Suppressor macrophage (primary cell): Measurements from ENCODE around the gene PITX2.

Experiments used
- DNase-seq, 4 experiments: peaks; one replicate each; pipeline ENCODE4 v3.0.0-alpha.2; 2020 to 2022
- total RNA-seq, 17 experiments: gene quantifications; one replicate each; lab custom pipeline; 2026; ENCODE audit warnings: mixed read lengths in 6 of 17, inconsistent platforms in 3 of 17; lab: John Stamatoyannopoulos, UW

Gene PITX2
- 0 to 2.6 (median 0) reads per million in 17 experiments for total RNA-seq

DNA sequence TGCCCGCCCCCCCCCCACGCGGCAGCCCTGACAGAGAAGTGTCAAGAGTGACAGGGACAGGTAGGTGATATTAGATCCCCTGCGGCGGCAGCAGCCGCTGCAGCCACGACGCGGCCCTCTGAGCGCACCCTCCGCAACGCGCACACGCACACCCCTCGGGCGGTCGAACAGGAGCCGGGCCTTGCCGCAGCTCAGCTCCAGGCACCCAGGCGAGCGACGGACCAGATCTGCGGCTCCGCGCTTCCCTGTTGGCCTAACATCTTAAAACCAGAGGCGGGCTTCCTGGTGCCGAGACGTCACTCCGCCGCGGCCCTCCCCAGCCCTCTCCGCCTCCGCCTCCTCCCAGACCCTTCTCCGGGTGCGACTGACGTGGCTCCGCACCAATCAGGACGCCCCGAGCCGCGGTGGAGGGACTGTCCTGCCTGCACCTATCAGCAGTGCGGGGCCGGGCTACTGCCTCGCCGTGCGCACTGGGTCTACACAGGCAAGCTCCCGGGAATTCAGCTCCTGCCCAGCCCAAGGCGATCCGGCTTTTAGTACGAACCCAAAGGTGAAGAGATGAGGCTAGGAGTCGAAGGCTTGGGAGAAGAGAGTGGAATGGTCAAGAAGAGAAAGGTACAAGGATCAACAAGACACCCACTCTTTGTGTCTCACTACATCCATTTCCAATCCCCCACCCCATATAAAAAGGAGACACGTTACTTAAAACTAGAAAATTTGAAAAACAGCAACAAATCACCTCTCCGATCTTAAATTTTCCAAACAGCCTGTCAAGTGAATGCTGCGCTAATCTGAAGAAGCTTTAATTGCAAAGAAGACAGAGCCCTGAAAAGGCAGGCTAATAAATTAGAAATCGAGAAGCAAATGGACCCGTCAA, at the start of gene PITX2:
Gene PITX2 (minus strand): TSS at position 237 of the 877 bp plus-strand sequence. CDS start 617 bp downstream, outside the sequence.
- DNase-seq, result peak; percentile 31 to 59 (median 44)

DNA sequence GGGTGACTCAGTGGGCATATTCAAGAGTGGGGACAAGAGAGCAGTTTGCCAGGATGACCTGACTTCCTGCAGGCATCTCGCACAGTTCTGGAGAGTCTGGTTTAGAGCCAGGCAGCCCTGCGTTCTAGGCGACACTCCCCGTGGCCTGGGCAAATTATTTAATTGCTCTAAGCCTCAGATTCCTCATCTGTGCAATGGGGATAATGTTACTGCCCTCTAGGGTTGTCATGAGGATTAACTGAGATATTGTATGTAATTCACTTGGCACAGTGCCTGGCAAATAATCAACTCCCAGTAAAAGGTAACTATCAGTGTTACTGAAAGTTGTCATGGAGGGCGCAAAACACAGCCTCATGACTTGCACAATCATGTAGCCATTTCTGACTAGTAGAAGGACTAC, 48.8 kb upstream of the PITX2 start:
- no peak for DNase-seq

- no peak for DNase-seq
These were observed 46.8 kb upstream of the PITX2 start for GRCh38 chr4:110669663-110670062.

DNA sequence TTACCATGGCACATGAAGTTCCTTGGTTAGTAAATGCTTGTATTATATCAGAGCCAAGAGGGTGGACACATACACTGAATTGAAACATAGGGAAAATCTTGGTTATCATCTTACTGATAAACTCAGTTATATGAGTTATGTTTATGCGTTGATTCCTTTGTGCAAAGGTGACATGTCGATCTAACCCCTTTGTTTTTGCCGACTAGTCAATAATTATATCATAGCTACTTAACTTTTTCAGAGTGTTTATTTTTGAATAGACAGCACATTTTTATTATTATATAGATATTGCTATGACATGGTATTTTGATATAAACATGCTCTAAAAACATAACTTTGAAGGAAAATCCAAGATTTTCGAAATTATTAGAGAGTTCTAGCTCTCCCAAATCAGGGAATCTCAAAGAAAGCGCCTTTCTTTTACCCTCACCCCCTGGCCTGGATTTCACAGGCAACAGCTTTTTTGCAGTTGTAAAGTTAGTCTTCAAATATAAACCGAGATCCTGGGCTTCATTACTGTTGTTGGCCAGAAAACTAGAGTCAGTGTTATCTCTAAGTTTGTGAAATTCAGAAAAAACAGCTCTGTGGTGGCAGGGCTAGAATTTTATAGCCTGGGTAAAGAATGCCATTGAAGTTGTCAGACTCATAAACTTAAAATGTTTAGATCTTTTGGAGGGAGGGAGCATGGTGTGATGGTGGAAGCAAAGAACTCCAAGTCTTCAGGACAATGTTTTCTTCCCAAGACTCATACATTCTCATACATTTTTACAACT, 45.8 kb upstream of the PITX2 start:
- DNase-seq, result no peak

GRCh38 chr4:110667670-110668069, 44.8 kb upstream of the PITX2 start:
- DNase-seq, result no peak

DNA sequence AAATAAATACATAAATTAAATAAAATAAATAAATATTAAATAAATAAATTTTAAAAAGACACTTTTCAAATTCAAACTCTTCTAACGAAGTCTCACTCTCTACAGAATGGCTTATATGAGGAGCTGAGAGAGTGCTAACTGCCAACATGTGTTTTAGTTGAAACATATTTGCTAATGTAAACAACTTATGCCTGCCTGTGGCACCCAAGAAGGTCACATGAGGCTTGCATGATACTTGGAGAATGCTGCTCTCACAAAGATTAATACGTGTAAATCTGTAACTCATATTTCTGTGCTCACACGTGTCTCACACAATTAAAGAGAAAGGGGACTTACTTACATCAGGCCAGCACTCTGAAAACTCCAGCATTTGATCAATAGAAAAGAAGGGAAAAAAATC, 43.2 kb upstream of the PITX2 start:
- DNase-seq, result no peak

GRCh38 chr4:110663738-110664444, 41.0 kb upstream of the PITX2 start:
- DNase-seq, result no peak

- no peak for DNase-seq
These were observed 40.3 kb upstream of the PITX2 start for GRCh38 chr4:110663206-110663605.

DNA sequence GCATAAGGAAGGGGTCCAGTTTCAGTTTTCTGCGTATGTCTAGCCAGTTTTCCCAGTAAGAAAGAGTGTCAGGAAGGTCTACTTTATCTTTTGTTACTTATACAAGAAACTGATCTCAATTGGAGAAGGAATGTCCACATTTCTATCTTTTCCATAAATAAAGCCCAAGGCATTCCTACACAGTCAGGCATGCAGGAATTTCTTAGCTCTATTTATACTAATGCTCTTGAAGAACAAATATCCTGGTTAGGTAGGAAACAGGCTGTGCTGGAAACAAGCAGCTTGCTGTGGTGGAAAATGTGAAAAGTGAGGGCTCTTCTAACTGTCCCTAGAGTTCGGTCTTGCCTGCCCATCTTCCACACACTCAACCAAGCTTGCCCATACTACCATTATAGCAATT, 37.9 kb upstream of the PITX2 start:
- DNase-seq, result no peak

DNA sequence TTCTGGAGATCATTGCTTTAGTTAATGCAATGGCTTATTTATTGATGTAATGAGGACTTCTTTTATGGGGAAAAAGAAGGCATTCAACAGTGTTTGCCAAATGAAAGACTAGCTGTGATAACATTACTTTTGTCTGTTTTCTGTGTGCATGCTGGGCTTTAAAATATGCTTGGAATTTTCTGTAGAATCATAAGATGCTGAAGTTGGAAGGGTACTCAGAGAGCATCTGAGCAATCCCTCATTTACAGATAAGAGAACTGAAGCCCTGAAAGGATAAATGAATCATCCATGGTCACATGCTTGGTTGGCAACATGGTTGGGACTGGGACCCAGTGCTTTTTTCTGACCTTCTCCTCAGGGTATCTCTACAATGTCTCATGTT, 31.4 kb upstream of the PITX2 start:
- no peak for DNase-seq

GRCh38 chr4:110653321-110654253, 30.7 kb upstream of the PITX2 start:
- DNase-seq, result no peak

GRCh38 chr4:110644008-110644407, 21.1 kb upstream of the PITX2 start:
- DNase-seq, result no peak

DNA sequence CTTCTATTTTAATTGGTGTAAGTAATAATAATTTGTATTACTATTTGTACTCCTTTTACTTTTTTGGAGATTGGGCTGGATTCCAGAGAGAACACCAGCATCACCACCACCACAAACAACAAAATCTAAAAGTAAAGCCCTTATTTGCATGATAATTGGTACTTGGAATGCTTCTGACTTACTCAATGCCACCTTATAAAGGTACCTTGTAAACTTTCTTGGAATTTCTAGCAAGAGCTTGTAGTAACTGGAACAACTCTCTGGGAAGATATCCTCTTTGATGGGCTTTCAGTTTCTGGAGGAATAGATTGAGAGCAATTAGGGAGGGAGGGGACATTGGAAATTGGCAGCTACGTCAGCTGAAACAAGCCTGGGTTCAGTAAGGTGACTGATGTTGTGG, 20.2 kb upstream of the PITX2 start:
- DNase-seq, result no peak

DNA sequence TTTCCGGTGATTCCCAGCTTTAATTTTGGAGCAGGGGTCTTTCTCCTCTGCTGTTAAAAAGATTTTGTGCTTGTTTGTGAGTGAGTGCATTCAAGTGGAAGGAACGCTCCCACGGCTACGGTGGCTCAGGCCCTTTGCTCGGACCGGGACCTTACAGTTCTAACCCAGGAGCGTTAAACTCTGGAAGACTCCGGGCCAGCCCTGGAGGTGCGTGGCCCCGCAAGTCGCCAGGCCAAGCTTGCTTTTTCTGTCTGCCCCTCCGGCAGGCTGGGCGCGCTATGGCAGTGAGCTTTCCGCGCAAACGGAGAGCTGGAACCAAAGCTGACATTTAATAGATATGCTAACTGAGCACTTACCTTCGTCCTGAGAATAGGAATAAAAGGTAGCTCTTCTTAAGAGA, 18.3 kb upstream of the PITX2 start:
- no peak for DNase-seq

DNA sequence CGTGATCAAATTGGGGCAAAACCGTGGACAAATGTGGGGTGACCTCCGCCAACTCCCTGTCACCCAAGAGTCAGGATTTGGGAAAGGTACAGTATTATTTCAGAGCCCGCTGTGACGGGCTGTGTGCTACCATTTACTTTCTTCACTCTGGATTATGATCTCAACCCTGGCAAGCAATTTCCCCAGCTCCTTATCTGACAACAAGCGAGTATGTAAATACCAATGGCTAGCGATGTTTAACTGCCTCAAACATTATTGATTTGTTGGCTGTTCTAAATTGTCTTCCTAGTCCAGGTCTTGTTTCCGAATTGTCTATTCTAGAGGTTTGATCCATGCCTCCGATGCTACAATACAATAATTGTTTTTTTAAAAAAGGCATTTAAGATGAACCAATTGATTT, 17.7 kb upstream of the PITX2 start:
- no peak for DNase-seq

GRCh38 chr4:110639207-110640090, 16.6 kb upstream of the PITX2 start:
- DNase-seq, result no peak

DNA sequence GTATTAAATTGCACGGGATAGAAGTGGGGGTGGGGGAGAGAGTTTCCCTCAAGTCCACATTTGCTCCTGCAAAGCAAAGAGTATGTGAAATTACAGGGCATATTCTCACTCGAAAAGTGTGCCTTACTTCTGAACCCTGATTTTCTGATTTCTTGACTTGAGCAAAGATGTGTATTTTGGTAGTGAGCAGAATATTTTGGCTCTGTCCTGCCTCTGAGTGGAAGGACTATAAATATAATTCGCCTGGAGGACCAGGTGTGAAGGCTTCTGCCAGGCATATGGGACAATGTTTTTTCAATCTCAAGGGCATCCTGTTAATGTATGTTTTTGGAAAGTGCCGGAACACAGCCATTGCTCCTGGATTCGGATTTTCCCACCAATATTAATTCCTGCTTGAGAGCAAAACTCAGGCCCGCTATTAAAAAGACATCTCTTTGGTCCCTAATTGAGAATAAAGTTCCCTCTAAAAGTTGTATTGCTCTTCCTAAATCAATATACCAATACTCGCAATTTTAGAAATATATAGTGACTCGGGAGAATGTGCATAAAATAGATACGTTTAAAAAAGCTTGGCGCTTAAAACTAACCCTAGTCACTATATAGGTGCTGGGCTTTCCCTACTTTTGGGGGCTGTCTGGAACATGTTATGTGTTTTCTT, 15.3 kb upstream of the PITX2 start:
- DNase-seq, result no peak

GRCh38 chr4:110637408-110638088, 14.7 kb upstream of the PITX2 start:
- no peak for DNase-seq

- DNase-seq, result no peak
These were observed 14.0 kb upstream of the PITX2 start for GRCh38 chr4:110636680-110637407.
